SK-N-SH (cell line): Measurements from ENCODE around the gene SPP2. TPM values are rescaled to one million over a fixed set of nuclear protein-coding genes. Genes with fewer than 3 reads are reported as not detected.

Experiments
- CTCF ChIA-PET: fragments of 300-600, 350-600 bp; formaldehyde crosslinking; extraction: SDS; loops from one replicate; lab custom pipeline; 2021; lab: Yijun Ruan, JAX
- POLR2A ChIA-PET: fragments of 350-600 bp; sonication (Branson Sonifier 250); formaldehyde crosslinking; extraction: SDS; loops from one replicate; lab custom pipeline; 2020; ENCODE audit warnings: antibody characterized with exemption, inconsistent platforms; lab: Yijun Ruan, JAX
- DNase-seq: peaks from one replicate; pipeline ENCODE4 v3.0.0; 2012
- H2AFZ ChIP-seq: fragments of 200-600 bp; sonication (generic); 2 replicates; pipeline ENCODE4 v1.8.1; 2016; ENCODE audit warnings: antibody characterized with exemption, mild to moderate bottlenecking, low read depth
- H3F3A ChIP-seq: fragments of 200-600 bp; sonication (generic); replicated peaks from 2 replicates; pipeline ENCODE3; 2016; ENCODE audit warnings: antibody characterized with exemption, mild to moderate bottlenecking; ENCODE audit not compliant: insufficient read depth
- H3K27ac ChIP-seq, 2 experiments: fragments of 200-500 bp in 1 of 2; fragments of 200-600 bp in 1 of 2; sonication (Bioruptor generic) in 1 of 2; sonication (generic), shearing (Covaris generic) in 1 of 2; 2 replicates each; pipeline versions ENCODE4 v1.5.1 to v1.6.1; 2014 to 2016; ENCODE audit warnings: low read depth in 2 of 2, inconsistent platforms in 1 of 2, low read length in 1 of 2, mild to moderate bottlenecking in 1 of 2, mixed read lengths in 1 of 2
- H3K27me3 ChIP-seq: fragments of 200-600 bp; sonication (generic), shearing (Covaris generic); 2 replicates; pipeline ENCODE4 v1.6.1; 2016; ENCODE audit warnings: mixed run types; ENCODE audit not compliant: insufficient read depth
- H3K36me3 ChIP-seq, 2 experiments: fragments of 200-500 bp in 1 of 2; fragments of 200-600 bp in 1 of 2; sonication (Bioruptor generic) in 1 of 2; sonication (generic) in 1 of 2; replicated peaks in 1 of 2; 2 replicates each; pipeline versions ENCODE3 to v1.5.1; 2014 to 2016; ENCODE audit warnings: low read length in 1 of 2, mild to moderate bottlenecking in 1 of 2; ENCODE audit not compliant: insufficient read depth in 2 of 2, control insufficient read depth in 1 of 2
- H3K4me1 ChIP-seq, 2 experiments: fragments of 200-500 bp in 1 of 2; fragments of 200-600 bp in 1 of 2; sonication (Bioruptor generic) in 1 of 2; sonication (generic), shearing (Covaris generic) in 1 of 2; 2 replicates each; pipeline versions ENCODE4 v1.5.1 to v1.6.1; 2014 to 2016; ENCODE audit warnings: low read depth in 1 of 2, low read length in 1 of 2, mixed run types in 1 of 2; ENCODE audit not compliant: insufficient read depth in 2 of 2, control insufficient read depth in 1 of 2
- H3K4me2 ChIP-seq: fragments of 200-600 bp; sonication (generic), shearing (Covaris generic); 2 replicates; pipeline ENCODE4 v1.6.1; 2017; ENCODE audit warnings: mixed run types
- H3K4me3 ChIP-seq, 2 experiments: fragments of 200-500 bp in 1 of 2; fragments of 200-600 bp in 1 of 2; sonication (Bioruptor generic) in 1 of 2; sonication (generic), shearing (Covaris generic) in 1 of 2; 2 replicates each; pipeline versions ENCODE4 v1.5.1 to v1.8.1; 2014 to 2016; ENCODE audit warnings: low read depth in 2 of 2, inconsistent platforms in 1 of 2, low read length in 1 of 2, mild to moderate bottlenecking in 1 of 2, mixed read lengths in 1 of 2, moderate library complexity in 1 of 2
- H3K79me2 ChIP-seq: fragments of 200-600 bp; sonication (generic); 2 replicates; pipeline ENCODE4 v1.8.1; 2017; ENCODE audit warnings: mild to moderate bottlenecking; ENCODE audit not compliant: insufficient read depth
- H3K9ac ChIP-seq: fragments of 200-600 bp; sonication (generic); 2 replicates; pipeline ENCODE4 v1.6.1; 2017; ENCODE audit warnings: mixed run types
- H3K9me2 ChIP-seq: fragments of 200-600 bp; sonication (generic); 2 replicates; pipeline ENCODE4 v1.6.1; 2017; ENCODE audit warnings: mixed run types
- H3K9me3 ChIP-seq: fragments of 200-600 bp; sonication (generic); 2 replicates; pipeline ENCODE4 v1.6.1; 2017; ENCODE audit warnings: mixed run types, mild to moderate bottlenecking, moderate library complexity
- H4K20me1 ChIP-seq: fragments of 200-600 bp; sonication (generic); 2 replicates; pipeline ENCODE4 v1.6.1; 2017; ENCODE audit warnings: mild to moderate bottlenecking, mixed run types; ENCODE audit not compliant: insufficient read depth
- CHD2 ChIP-seq: fragments of 150-350 bp; IDR thresholded peaks from 2 replicates; pipeline ENCODE4 v1.6.1; 2018; ENCODE audit warnings: low read length; ENCODE audit not compliant: partially characterized antibody
- CTCF ChIP-seq: fragments of 200-600 bp; sonication (generic); IDR thresholded peaks from 2 replicates; pipeline ENCODE4 v1.6.1; 2017; ENCODE audit warnings: antibody characterized with exemption, mild to moderate bottlenecking, moderate library complexity
- ELF1 ChIP-seq: IDR thresholded peaks from 2 replicates; pipeline ENCODE4 v1.4.0; 2012
- FOSL2 ChIP-seq: IDR thresholded peaks from 2 replicates; pipeline ENCODE4 v1.4.0; 2012; ENCODE audit warnings: low read depth, mild to moderate bottlenecking, moderate library complexity, borderline replicate concordance
- IRF3 ChIP-seq: fragments of 150-350 bp; IDR thresholded peaks from 2 replicates; pipeline ENCODE4 v1.6.1; 2016; ENCODE audit warnings: mild to moderate bottlenecking, low read depth, low read length
- JUND ChIP-seq: IDR thresholded peaks from 2 replicates; pipeline ENCODE4 v1.4.0; 2012
- MXI1 ChIP-seq: IDR thresholded peaks from 2 replicates; pipeline ENCODE4 v1.6.1; 2012; ENCODE audit warnings: mild to moderate bottlenecking, low read depth, low read length, improper control_type of control experiment
- NFIC ChIP-seq: IDR thresholded peaks from 2 replicates; pipeline ENCODE4 v1.4.0; 2012; ENCODE audit warnings: borderline replicate concordance
- PBX3 ChIP-seq: IDR thresholded peaks from 2 replicates; pipeline ENCODE4; 2012
- POLR2AphosphoS5 ChIP-seq: IDR thresholded peaks from 2 replicates; pipeline ENCODE4 v1.6.1; 2012; ENCODE audit warnings: low read depth, low read length
- RAD21 ChIP-seq: IDR thresholded peaks from 2 replicates; pipeline ENCODE4 v1.6.1; 2012; ENCODE audit warnings: mild to moderate bottlenecking, low read length
- RCOR1 ChIP-seq: fragments of 150-350 bp; IDR thresholded peaks from 2 replicates; pipeline ENCODE4 v1.6.1; 2017; ENCODE audit warnings: antibody characterized with exemption, low read length
- REST ChIP-seq: IDR thresholded peaks from 2 replicates; pipeline ENCODE4 v1.6.1; 2012; ENCODE audit warnings: mild to moderate bottlenecking, low read depth, low read length, moderate library complexity
- TCF12 ChIP-seq: IDR thresholded peaks from 2 replicates; pipeline ENCODE4 v1.4.0; 2012
- TEAD4 ChIP-seq: IDR thresholded peaks from 2 replicates; pipeline ENCODE4 v1.4.0; 2012; ENCODE audit warnings: mild to moderate bottlenecking, borderline replicate concordance; ENCODE audit not compliant: insufficient read depth
- USF2 ChIP-seq: fragments of 150-350 bp; IDR thresholded peaks from 2 replicates; pipeline ENCODE4 v1.6.1; 2017; ENCODE audit warnings: antibody characterized with exemption, low read length, low read depth, borderline replicate concordance
- YY1 ChIP-seq: IDR thresholded peaks from 2 replicates; pipeline ENCODE4 v1.4.0; 2012; ENCODE audit warnings: low read depth, mild to moderate bottlenecking
- WGBS: methylation state at CpG from one replicate; pipeline ENCODE4 v1.1.6; 2017; ENCODE audit warnings: low lambda C conversion rate; 5-methylcytosine and 5-hydroxymethylcytosine counted together
- polyA plus RNA-seq, 3 experiments: library from polyadenylated mRNA; depleted of rRNA; stranded (reverse); fragments of >200 nt; gene quantifications; 2 replicates each; pipeline ENCODE4 v1.2.3, GENCODE V29; 2012

The SPP2 gene
- polyA plus RNA-seq, 1 of the 3 experiments (the other 2 are of a cell fraction) = 0.30 TPM

GRCh38 chr2:234102112-234102511, 51.6 kb downstream of the SPP2 start:
- no peak overlapping the region for H3K27ac ChIP-seq
- 46% methylated on average over 3 of the region's 3 CpGs for WGBS
- H3K79me2 ChIP-seq = no peaks in the 10 kb centered on the region
- H3K4me1 ChIP-seq = no peaks in the 10 kb centered on the region
- no peaks in the 10 kb centered on the region for H3K9me3 ChIP-seq
- CTCF ChIA-PET = interaction anchor here (0.7 to 1.0 kb wide), 2 partner anchors 34 to 169 kb away, joined by 3 read pairs; no protein-coding TSS in a partner anchor
- no peak overlapping the region for H3K9ac ChIP-seq
- no peak overlapping the region for H2AFZ ChIP-seq
- no peaks in the 10 kb centered on the region for H3F3A ChIP-seq
- no peak for DNase-seq
- H3K9me2 ChIP-seq = no peaks in the 10 kb centered on the region
- no peaks in the 10 kb centered on the region for H3K27me3 ChIP-seq
- H3K4me2 ChIP-seq = no peak overlapping the region
- no peaks in the 10 kb centered on the region for H3K36me3 ChIP-seq
- H4K20me1 ChIP-seq = no peaks in the 10 kb centered on the region
- TF ChIP-seq PBX3 = no peak
- POLR2A ChIA-PET = no interaction called here
- no peak overlapping the region for H3K4me3 ChIP-seq

- DNase-seq = no peak
- Histone ChIP-seq H3F3A (peaks cover 17% of the 10 kb centered on the region), H3K4me1 (peaks cover 0 to 15% of the 10 kb centered on the region in 2 experiments; a peak in 2 of 4 replicates), H3K9me3 (no peaks in the 10 kb centered on the region), H3K79me2 (no peaks in the 10 kb centered on the region), H4K20me1 (no peaks in the 10 kb centered on the region), H3K36me3 (no peaks in the 10 kb centered on the region), H3K27ac (no peak overlapping the region), H3K4me2 (no peak overlapping the region), H3K9me2 (no peaks in the 10 kb centered on the region), H3K27me3 (no peaks in the 10 kb centered on the region), H3K9ac (no peak overlapping the region), H2AFZ (no peak overlapping the region), H3K4me3 (no peak overlapping the region)
- TF ChIP-seq RAD21 (no peak), TCF12 (no peak), MXI1 (no peak), RCOR1 (no peak), CTCF (no peak), USF2 (no peak), YY1 (no peak), REST (no peak), POLR2AphosphoS5 (no peak), FOSL2 (no peak), IRF3 (no peak), CHD2 (no peak), JUND (no peak), TEAD4 (no peak), ELF1 (no peak), NFIC (no peak)
- 87% methylated on average over 1 of the region's 1 CpG for WGBS
- ChIA-PET POLR2A (no interaction called here), CTCF (interaction anchor here (1.1 to 1.4 kb wide), 2 partner anchors 28 to 1009 kb away, joined by 3 read pairs; no protein-coding TSS in a partner anchor)
Measured at GRCh38 chr2:234107861-234108260, 57.4 kb downstream of the SPP2 start.
